Natural killer cell (primary cell): Measurements from ENCODE around the gene KIFC3. TPM values are rescaled to one million over a fixed set of nuclear protein-coding genes. Genes with fewer than 3 reads are reported as not detected.

Experiments used
- ATAC-seq, 3 donors: fragments of 150-1000 bp in 2 of 3; fragments of 200-7000 bp in 1 of 3; cut with Tn5 transposase; 1 replicate in 1 of 3; 2 replicates in 2 of 3; pipeline ENCODE4 v1.10.0; 2021; ENCODE audit warnings: mild to moderate bottlenecking in 2 of 3, moderate library complexity in 2 of 3
- DNase-seq, 2 donors: peaks; one replicate each; pipeline versions ENCODE4 v3.0.0 to v3.0.0-alpha.2; 2013 to 2021; ENCODE audit warnings: mixed read lengths in 1 of 2
- H3K27ac ChIP-seq: one replicate; pipeline ENCODE4 v1.5.1; 2013; ENCODE audit warnings: mild to moderate bottlenecking, low read length
- H3K27me3 ChIP-seq: one replicate; pipeline ENCODE4 v1.6.1; 2013; ENCODE audit warnings: low read length; ENCODE audit not compliant: control insufficient read depth, insufficient read depth
- H3K36me3 ChIP-seq: one replicate; pipeline ENCODE4 v1.6.1; 2013; ENCODE audit warnings: low read length; ENCODE audit not compliant: control insufficient read depth, insufficient read depth
- H3K4me1 ChIP-seq: one replicate; pipeline ENCODE4 v1.6.1; 2013; ENCODE audit warnings: low read length; ENCODE audit not compliant: control insufficient read depth, insufficient read depth
- H3K4me3 ChIP-seq: one replicate; pipeline ENCODE4 v1.5.1; 2013; ENCODE audit warnings: low read length
- H3K9me3 ChIP-seq: one replicate; pipeline ENCODE4 v1.6.1; 2013; ENCODE audit warnings: low read length; ENCODE audit not compliant: control insufficient read depth, insufficient read depth
- H3K27ac Mint-ChIP-seq, 2 donors: one replicate each; pipeline ENCODE4 v1.8.0; 2022; ENCODE audit warnings: mild to moderate bottlenecking in 2 of 2, mixed read lengths in 2 of 2, moderate library complexity in 1 of 2
- H3K27me3 Mint-ChIP-seq, 2 donors: one replicate each; pipeline ENCODE4 v1.8.0; 2022; ENCODE audit warnings: low read depth in 2 of 2, mixed read lengths in 2 of 2
- H3K36me3 Mint-ChIP-seq: one replicate; pipeline ENCODE4 v1.8.0; 2022; ENCODE audit warnings: mixed read lengths
- H3K4me1 Mint-ChIP-seq, 2 donors: one replicate each; pipeline ENCODE4 v1.8.0; 2022; ENCODE audit warnings: mixed read lengths in 2 of 2
- H3K4me3 Mint-ChIP-seq: one replicate; pipeline ENCODE4 v1.8.0; 2022; ENCODE audit warnings: mild to moderate bottlenecking, moderate library complexity, mixed read lengths
- H3K9me3 Mint-ChIP-seq, 2 donors: one replicate each; pipeline ENCODE4 v1.8.0; 2022; ENCODE audit warnings: mixed read lengths in 2 of 2
- CTCF ChIP-seq: fragments of 200-600 bp; IDR thresholded peaks from one replicate; pipeline ENCODE4 v1.8.0; 2022; ENCODE audit warnings: antibody characterized with exemption
- WGBS: methylation state at CpG from one replicate; pipeline ENCODE4 v1.1.7; 2013; ENCODE audit warnings: missing lambda C conversion rate; ENCODE audit not compliant: insufficient coverage; 5-methylcytosine and 5-hydroxymethylcytosine counted together
- intact Hi-C: fragments of 100-400 bp; cut with micrococcal nuclease; formaldehyde crosslinking; loops from one replicate; pipeline ENCODE4 v1.14.2; 2022
- total RNA-seq, 4 donors: library from RNA; stranded (reverse); fragments of 120-200 nt in 1 of 4; gene quantifications; one replicate each; pipeline versions ENCODE4 v1.2.3 to v1.2.4, GENCODE V29; 2013 to 2022

KIFC3 gene
- total RNA-seq, 3 donors from 2014 or later (not counting 1 experiment from before 2014, with no cell fraction given) = 54.2 to 106 (median 84.9) TPM

- intact Hi-C loops = no loop called here
- Mint-ChIP-seq H3K27me3 (no peaks in the 10 kb centered on the region), H3K4me1 (peaks cover 24 to 37% of the 10 kb centered on the region in 2 donors), H3K4me3 (no peak overlapping the region), H3K9me3 (no peaks in the 10 kb centered on the region), H3K36me3 (no peaks in the 10 kb centered on the region), H3K27ac (no peak overlapping the region)
- Histone ChIP-seq H3K27ac (no peak overlapping the region), H3K9me3 (no peaks in the 10 kb centered on the region), H3K4me3 (no peak overlapping the region), H3K4me1 (peaks cover 18% of the 10 kb centered on the region), H3K36me3 (no peaks in the 10 kb centered on the region), H3K27me3 (no peaks in the 10 kb centered on the region)
- peak in 1 of 2 donors; percentile 57 for DNase-seq
- TF ChIP-seq CTCF = peak; percentile 35
- peak in 2 of 3 donors; percentile 70 to 75 for ATAC-seq
- 48% methylated on average over 9 of the region's 9 CpGs for WGBS
These were observed 6.8 kb downstream of the KIFC3 start for GRCh38 chr16:57795431-57795878.

- H3K4me3 ChIP-seq = no peak overlapping the region
- no peaks in the 10 kb centered on the region for H3K27me3 Mint-ChIP-seq
- peaks cover 12% of the 10 kb centered on the region for H3K4me1 ChIP-seq
- TF ChIP-seq CTCF = no peak
- intact Hi-C loops = no loop called here
- WGBS = 90% methylated on average over 18 of the region's 18 CpGs
- no peak overlapping the region for H3K27ac Mint-ChIP-seq
- H3K9me3 Mint-ChIP-seq = no peaks in the 10 kb centered on the region
- peaks cover 19 to 32% of the 10 kb centered on the region in 2 donors for H3K4me1 Mint-ChIP-seq
- no peaks in the 10 kb centered on the region for H3K27me3 ChIP-seq
- DNase-seq (no peak), ATAC-seq (no peak)
- no peak overlapping the region for H3K4me3 Mint-ChIP-seq
- no peaks in the 10 kb centered on the region for H3K9me3 ChIP-seq
- no peaks in the 10 kb centered on the region for H3K36me3 Mint-ChIP-seq
- no peak overlapping the region for H3K27ac ChIP-seq
- no peaks in the 10 kb centered on the region for H3K36me3 ChIP-seq
These were observed 7.4 kb downstream of the KIFC3 start for GRCh38 chr16:57794849-57795430.

GRCh38 chr16:57791893-57792461, 10.3 kb downstream of the KIFC3 start:
- ATAC-seq (no peak), DNase-seq (no peak)
- no peaks in the 10 kb centered on the region for H3K27me3 ChIP-seq
- H3K4me3 ChIP-seq = no peak overlapping the region
- no peaks in the 10 kb centered on the region for H3K27me3 Mint-ChIP-seq
- no peaks in the 10 kb centered on the region for H3K9me3 Mint-ChIP-seq
- peaks cover 4 to 17% of the 10 kb centered on the region in 2 donors for H3K4me1 Mint-ChIP-seq
- no peak overlapping the region for H3K4me3 Mint-ChIP-seq
- H3K27ac Mint-ChIP-seq = no peak overlapping the region
- no peaks in the 10 kb centered on the region for H3K9me3 ChIP-seq
- intact Hi-C loops = no loop called here
- no peaks in the 10 kb centered on the region for H3K36me3 ChIP-seq
- TF ChIP-seq CTCF = no peak
- H3K36me3 Mint-ChIP-seq = no peaks in the 10 kb centered on the region
- peaks cover 4% of the 10 kb centered on the region for H3K4me1 ChIP-seq
- 71% methylated on average over 8 of the region's 8 CpGs for WGBS
- no peak overlapping the region for H3K27ac ChIP-seq
